ENCODE measurements around the gene CIITA.

Gene CIITA

GRCh38 chr16:10936272-10936984 is 59.4 kb downstream of the CIITA start:
- DNase-seq: no peak

DNA sequence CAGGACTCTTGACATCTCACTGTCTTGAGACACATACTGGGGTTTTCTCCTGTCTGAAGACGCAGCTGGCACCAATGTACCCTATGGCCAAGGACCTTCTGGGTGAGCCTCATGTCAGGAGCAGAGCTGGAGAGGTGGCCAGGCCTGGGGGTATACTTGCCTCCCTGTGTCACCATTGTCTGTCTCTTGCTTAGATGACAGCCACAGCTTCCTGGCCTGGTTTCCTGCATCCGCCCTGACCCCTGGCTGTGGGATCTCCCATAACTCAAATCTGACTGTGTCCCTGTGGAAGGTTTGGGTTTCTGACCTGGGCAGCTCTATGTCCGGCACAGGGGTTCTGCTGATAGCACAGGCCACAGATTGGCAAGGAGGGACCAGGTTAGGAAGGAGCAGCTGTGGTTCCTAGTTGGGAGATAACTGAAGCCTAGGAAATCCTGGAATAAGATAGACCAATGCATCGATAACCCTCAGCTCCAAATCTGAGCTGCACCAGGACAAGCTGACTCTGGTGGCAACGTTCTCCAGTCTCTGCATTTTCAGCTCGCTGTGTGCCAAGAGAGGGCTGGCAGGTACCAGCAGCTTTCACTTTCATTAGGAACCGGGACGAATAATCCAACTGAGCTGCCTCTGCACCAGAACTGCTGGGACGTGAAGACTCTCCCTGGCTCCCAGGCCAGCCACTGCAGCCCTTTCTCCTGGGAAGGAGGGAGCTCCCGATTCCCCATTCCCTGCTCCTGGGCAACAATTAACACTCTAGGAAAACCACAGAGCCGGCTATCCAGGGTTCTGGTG is 60.3 kb downstream of the CIITA start:
- DNase-seq: no peak

DNA sequence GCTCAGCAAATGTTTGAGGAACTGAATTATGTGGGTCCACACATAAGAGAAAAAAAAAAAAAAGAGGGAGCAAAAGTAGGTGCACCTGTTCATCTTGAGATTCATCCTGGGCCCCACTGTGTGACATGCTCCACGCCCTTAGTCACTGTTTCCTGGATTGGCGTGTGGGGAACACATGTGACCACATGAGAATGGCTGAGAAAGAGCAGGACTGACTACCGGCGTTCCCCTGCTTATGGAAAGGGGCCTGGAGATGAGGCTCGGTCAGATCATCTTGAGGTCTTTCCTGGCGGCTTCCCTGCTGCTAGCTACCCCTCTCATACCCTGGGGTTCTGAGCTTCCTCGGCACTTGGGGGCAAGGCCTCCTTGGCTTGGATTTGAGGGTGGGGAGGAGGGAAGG is 61.3 kb downstream of the CIITA start:
- DNase-seq: peak in 1 of 2 donors; percentile 48

DNA sequence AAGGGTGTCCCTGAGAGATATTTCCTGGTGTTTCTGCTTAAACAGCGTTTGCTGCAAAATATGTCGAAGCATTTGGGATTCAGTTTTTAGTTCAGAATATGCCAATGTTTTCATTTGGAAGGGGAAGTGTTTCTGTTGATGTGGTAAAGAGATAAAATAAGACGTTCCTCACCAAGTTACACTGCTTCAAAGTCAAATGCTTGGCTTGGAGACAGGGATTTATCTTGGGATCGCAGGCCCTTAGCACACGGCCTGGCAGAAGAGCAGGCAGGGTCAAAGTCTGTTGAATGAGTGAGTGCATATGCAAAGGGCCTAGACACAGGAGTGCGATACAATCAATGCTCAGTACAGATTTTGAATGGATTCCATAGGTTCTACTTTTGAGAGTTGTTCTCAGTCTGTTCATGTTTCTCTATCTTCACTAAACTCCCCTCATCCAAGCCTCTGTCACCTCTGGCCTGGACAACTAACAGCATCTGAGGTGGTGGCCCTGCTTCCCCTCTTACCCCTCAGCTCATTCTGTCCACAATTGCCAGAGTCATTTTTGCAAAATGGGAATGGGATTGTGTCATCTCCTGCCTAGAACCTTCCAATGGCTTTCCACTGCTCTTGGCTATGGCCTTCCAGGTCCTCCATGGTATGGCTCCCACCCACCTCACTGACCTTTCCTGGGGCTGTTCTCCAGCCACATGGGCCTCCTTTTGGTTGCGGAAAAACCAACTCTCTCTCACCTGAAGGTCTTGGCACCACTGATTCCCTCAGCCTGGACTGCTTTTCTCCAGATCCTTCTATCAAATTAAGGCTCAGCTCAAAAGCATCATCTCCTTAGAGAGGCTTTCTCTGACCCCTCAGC is 62.0 kb downstream of the CIITA start:
- DNase-seq: no peak

- DNase-seq: no peak
Measured at GRCh38 chr16:10939649-10940234, 62.7 kb downstream of the CIITA start.

DNA sequence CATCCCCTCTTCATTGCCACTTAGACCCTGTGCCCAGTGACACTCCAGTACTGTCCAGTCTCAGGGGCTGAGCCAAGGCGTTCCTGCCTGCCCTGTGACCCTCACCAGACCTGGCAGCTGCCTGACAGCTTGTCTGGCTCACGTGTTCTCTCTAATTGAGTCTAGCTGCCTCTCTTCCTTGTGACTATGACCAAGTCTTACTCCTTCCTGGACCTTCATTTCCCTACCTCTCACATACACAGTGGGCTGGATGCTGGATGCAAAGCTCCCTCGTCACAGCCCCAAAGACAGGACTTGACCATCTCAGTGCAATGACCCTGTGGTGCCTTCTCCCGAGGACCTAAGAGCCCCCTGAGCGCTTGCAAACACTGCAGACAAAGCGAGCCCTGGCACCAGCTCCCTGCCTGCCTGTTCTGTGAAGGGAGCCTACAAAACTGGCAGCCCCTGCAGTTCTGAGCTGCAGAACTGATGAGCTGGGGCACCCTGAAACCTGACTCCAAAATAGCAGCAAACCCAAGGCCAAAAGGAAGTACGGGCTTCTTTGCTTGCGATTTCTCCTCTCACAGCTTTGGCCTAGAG is 63.6 kb downstream of the CIITA start:
- no peak for DNase-seq

DNA sequence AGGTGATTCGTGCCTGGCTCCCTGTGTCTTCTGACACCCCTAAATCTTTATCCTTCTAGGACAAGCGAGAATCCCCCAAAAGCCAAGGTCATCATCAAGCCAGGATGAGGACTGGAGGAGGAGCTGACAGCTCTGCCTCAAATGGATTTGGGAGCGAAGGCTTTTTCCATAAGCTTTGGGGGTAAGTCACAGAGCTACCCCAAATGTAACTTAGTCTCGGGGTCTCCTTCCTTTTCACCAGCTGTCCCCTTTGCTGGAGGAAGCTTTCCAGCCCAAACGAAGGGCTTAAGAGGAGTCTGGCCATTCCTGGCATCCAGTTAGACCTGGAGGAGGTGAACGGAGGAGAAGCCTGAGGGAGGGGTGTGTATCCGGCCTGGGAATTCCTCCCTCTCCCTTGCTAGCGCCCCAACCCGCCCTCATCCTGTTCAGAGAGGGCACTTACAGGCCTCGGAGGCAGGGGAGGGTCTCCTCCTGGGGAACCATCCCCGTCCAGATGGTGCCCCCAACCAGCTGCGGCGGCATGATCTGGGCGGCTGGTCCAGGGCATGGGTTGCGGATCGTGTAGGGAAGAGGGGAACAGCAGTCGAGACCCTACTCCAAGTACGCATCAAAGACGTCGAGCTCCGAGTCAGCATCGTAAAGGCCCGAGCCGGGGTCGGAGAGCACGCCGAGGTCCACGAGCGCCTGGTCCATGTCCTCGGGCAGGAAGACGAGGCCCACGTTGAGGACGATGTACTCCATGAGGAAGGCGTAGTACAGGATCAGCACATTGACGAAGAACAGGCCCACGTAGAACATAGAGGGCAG is 64.3 kb downstream of the CIITA start:
- DNase-seq: no peak

- DNase-seq: peak in 1 of 2 donors; percentile 26
Measured at GRCh38 chr16:10941935-10942351, 64.9 kb downstream of the CIITA start.

GRCh38 chr16:10942352-10943063 is 65.5 kb downstream of the CIITA start, which contains the start of gene DEXI:
Gene DEXI (minus strand): TSS chr16:10942468. CDS start chr16:10942005, 463 bp downstream.
- peak; percentile 95 for DNase-seq

GRCh38 chr16:10943064-10943353 is 66.0 kb downstream of the CIITA start:
- DNase-seq: no peak

- DNase-seq: peak; percentile 96 to 97
Measured at GRCh38 chr16:10944249-10945064, 67.5 kb downstream of the CIITA start, which contains the start of gene CLEC16A. Gene CLEC16A (plus strand): TSS chr16:10944564. CDS start chr16:10944718, 154 bp downstream.

DNA sequence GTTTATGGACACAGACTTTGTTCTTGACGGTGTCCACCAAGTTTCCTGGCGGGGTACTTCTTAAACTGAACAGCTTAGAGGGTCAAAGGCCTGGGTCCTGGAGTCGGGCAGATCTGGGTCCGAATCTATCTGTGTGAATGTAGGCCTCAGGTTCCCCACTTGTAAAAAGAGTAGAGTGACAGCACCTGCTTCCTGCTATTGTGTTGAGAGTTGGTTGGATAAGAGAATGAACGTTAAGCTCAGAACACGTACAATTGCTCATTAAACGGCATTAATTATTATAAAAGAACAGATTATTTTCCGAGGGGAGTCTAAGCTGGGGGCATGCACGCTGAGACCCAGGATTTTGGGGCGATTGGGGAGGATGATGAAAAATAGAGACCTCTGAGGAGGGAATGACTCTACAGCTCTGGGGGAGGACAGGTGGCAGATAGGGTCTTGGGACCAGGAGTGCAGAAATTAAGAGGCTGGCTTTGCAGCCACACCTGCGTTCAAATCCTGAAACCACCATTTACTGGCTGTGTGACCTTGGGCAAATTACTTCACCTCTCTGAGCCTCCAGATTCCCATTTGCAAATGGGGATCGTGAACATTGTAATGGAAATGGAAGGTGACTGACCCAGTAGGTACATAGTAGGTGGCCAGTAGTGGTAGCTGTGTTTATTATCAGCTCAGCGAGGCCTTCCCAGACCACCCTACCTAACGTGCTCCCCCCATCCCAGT is 68.2 kb downstream of the CIITA start:
- no peak for DNase-seq

DNA sequence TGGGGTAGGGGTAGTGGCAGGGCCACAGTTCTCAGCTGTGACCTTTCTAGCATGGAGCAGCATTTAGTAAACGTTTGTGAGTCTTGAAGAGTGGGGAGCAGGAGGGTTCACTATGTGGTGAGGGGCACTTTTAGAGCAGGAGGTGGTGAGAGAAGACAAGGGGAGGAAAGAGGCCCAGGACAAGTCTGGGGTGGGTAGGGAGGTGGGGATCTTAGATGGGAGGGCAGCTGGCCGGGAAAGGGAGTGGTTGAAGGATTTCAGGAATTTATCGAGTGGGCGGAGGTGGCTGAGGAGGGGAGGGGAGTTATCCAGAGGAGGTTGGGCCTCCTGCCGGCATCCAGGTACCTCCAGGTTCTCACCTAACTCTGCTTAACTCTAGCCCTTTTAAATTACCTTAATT is 69.3 kb downstream of the CIITA start:
- no peak for DNase-seq

- no peak for DNase-seq
Measured at GRCh38 chr16:10947211-10947787, 70.3 kb downstream of the CIITA start.

DNA sequence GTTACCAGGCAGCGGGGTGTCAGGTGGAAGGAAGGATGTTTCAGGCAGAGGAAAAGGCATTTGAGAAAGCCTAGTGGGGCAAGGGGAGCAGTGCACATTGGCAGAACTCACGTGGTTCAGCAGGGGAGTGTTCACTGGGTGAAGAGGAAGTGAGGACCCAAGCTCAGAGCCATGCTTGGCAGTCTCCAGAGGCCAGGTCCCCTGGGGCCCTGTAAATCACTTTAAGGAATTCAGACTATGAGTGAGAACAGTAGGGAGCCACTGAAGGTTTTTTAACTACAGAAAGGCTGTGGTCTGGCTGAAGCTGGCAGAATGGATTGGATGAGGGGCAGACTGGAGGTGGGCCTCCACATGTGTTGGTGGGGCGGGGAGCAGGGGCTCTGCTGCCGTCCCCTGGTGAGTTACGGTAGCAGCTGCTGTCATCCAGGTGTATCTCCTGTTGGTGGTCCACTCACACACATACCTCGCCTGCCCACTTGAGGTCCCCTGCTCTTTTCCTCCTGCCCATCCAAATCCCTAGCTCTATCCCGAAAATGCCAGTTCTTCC is 72.5 kb downstream of the CIITA start:
- DNase-seq: peak; percentile 33 to 42

- DNase-seq: no peak
Measured at GRCh38 chr16:10950393-10950792, 73.4 kb downstream of the CIITA start.

GRCh38 chr16:10951026-10951425 is 74.0 kb downstream of the CIITA start:
- DNase-seq: no peak

GRCh38 chr16:10954903-10955302 is 77.9 kb downstream of the CIITA start:
- DNase-seq: no peak

All from stimulated activated CD4-positive, alpha-beta T cell treated with anti-CD3 and anti-CD28 coated beads, Interleukin-2, amount 100 ng/mL, for 24 hours (primary cell).